Ascending aorta (tissue), 2 donors: ENCODE measurements around the gene PPM1M. TPM values are rescaled to one million over a fixed set of nuclear protein-coding genes. Genes with fewer than 3 reads are reported as not detected.
A peak's percentile ranks its signal among the peaks of the same experiment; 100 is the strongest.

Experiments used
- DNase-seq, 2 donors: peaks; one replicate each; pipeline ENCODE4 v3.0.0-alpha.2; 2019; ENCODE audit warnings: low spot score in 2 of 2
- H3K27ac ChIP-seq, 2 donors: fragments of 200-600 bp; sonication (generic); one replicate each; pipeline ENCODE4 v1.5.1; 2016 to 2017; ENCODE audit warnings: mild to moderate bottlenecking in 1 of 2
- H3K27me3 ChIP-seq: fragments of 200-600 bp; sonication (generic); one replicate; pipeline ENCODE4 v1.5.1; 2017
- H3K36me3 ChIP-seq, 2 donors: fragments of 200-600 bp; sonication (generic); one replicate each; pipeline ENCODE4 v1.5.1; 2016
- H3K4me1 ChIP-seq, 2 donors: fragments of 200-600 bp; sonication (generic); one replicate each; pipeline ENCODE4 v1.5.1; 2016 to 2017; ENCODE audit warnings: mild to moderate bottlenecking in 1 of 2
- H3K4me3 ChIP-seq, 2 donors: fragments of 200-600 bp; sonication (generic); one replicate each; pipeline ENCODE4 v1.5.1; 2016 to 2017; ENCODE audit warnings: mild to moderate bottlenecking in 1 of 2
- H3K9me3 ChIP-seq, 2 donors: fragments of 200-600 bp; sonication (generic); one replicate each; pipeline ENCODE4 v1.5.1; 2016
- CTCF ChIP-seq, 3 experiments: fragments of 200-600 bp in 2 of 3; fragments of 450-650 bp in 1 of 3; sonication (generic) in 2 of 3; IDR thresholded peaks; one replicate each; pipeline ENCODE4 v1.5.1; 2016 to 2019; ENCODE audit warnings: antibody characterized with exemption in 3 of 3, mild to moderate bottlenecking in 1 of 3, moderate library complexity in 1 of 3
- intact Hi-C: fragments of 100-400 bp; cut with DNase I; formaldehyde crosslinking; loops from one replicate; pipeline ENCODE4 v1.15.1; 2023
- total RNA-seq: library from RNA; depleted of rRNA; stranded (reverse); fragments of >200 nt; gene quantifications from one replicate; pipeline ENCODE4 v1.1.0, GENCODE V29; 2016

The PPM1M gene
- total RNA-seq, 1 donor from 2014 or later, result 20.3 TPM

GRCh38 chr3:52253314-52254304, 8.1 kb downstream of the PPM1M start:
- no peak for DNase-seq
- H3K27me3 ChIP-seq, result no peaks in the 10 kb centered on the region
- no peaks in the 10 kb centered on the region for H3K4me1 ChIP-seq
- TF ChIP-seq CTCF (IDR thresholded peaks at IDR 0.05), result no peak
- peaks cover 78 to 82% of the 10 kb centered on the region in 2 donors for H3K36me3 ChIP-seq
- no peak overlapping the region for H3K4me3 ChIP-seq
- intact Hi-C loops, result no loop called here
- no peaks in the 10 kb centered on the region for H3K9me3 ChIP-seq
- peak overlapping the region; percentile 35 to 48 for H3K27ac ChIP-seq

- no peak for TF ChIP-seq CTCF (IDR thresholded peaks at IDR 0.05)
- intact Hi-C loops, result no loop called here
- H3K9me3 ChIP-seq, result no peaks in the 10 kb centered on the region
- H3K27ac ChIP-seq, result no peak overlapping the region
- peaks cover 82 to 92% of the 10 kb centered on the region in 2 donors for H3K36me3 ChIP-seq
- no peaks in the 10 kb centered on the region for H3K27me3 ChIP-seq
- peak in 1 of 2 donors; percentile 53 for DNase-seq
- no peak overlapping the region for H3K4me3 ChIP-seq
- no peaks in the 10 kb centered on the region for H3K4me1 ChIP-seq
These were observed 9.0 kb downstream of the PPM1M start for GRCh38 chr3:52254608-52255007.

GRCh38 chr3:52256159-52256558, 10.6 kb downstream of the PPM1M start:
- no peak for TF ChIP-seq CTCF (IDR thresholded peaks at IDR 0.05)
- H3K27me3 ChIP-seq, result no peaks in the 10 kb centered on the region
- no peaks in the 10 kb centered on the region for H3K9me3 ChIP-seq
- H3K4me1 ChIP-seq, result no peaks in the 10 kb centered on the region
- H3K4me3 ChIP-seq, result no peak overlapping the region
- peaks cover 86 to 97% of the 10 kb centered on the region in 2 donors for H3K36me3 ChIP-seq
- DNase-seq, result no peak
- intact Hi-C loops, result no loop called here
- H3K27ac ChIP-seq, result no peak overlapping the region

GRCh38 chr3:52256622-52257021, 11.1 kb downstream of the PPM1M start:
- Histone ChIP-seq H3K27ac (no peak overlapping the region), H3K27me3 (no peaks in the 10 kb centered on the region), H3K9me3 (no peaks in the 10 kb centered on the region), H3K4me1 (no peaks in the 10 kb centered on the region), H3K36me3 (peaks cover 86 to 97% of the 10 kb centered on the region in 2 donors), H3K4me3 (no peak overlapping the region)
- intact Hi-C loops, result no loop called here
- no peak for TF ChIP-seq CTCF (IDR thresholded peaks at IDR 0.05)
- DNase-seq, result peak in 1 of 2 donors; percentile 41

GRCh38 chr3:52257911-52258310, 12.4 kb downstream of the PPM1M start:
- intact Hi-C loops, result no loop called here
- Histone ChIP-seq H3K9me3 (no peaks in the 10 kb centered on the region), H3K27me3 (no peaks in the 10 kb centered on the region), H3K4me1 (no peaks in the 10 kb centered on the region), H3K27ac (no peak overlapping the region), H3K4me3 (no peak overlapping the region), H3K36me3 (peaks cover 91 to 99% of the 10 kb centered on the region in 2 donors)
- no peak for TF ChIP-seq CTCF (IDR thresholded peaks at IDR 0.05)
- no peak for DNase-seq
